H9 (cell line): Measurements from ENCODE around the gene OR6B1. TPM values are rescaled to one million over a fixed set of nuclear protein-coding genes. Genes with fewer than 3 reads are reported as not detected.

Source experiments
- DNase-seq: peaks from one replicate; pipeline ENCODE4 v3.0.0-alpha.2; 2017
- H2AFZ ChIP-seq: one replicate; pipeline ENCODE4 v1.6.1; 2013; ENCODE audit warnings: mild to moderate bottlenecking, low read length, control low read depth, moderate library complexity
- H2AK5ac ChIP-seq: 2 replicates; pipeline ENCODE4 v1.6.1; 2013; ENCODE audit warnings: low read length, control low read depth, mixed read lengths; ENCODE audit not compliant: insufficient read length
- H2BK120ac ChIP-seq: one replicate; pipeline ENCODE4 v1.6.1; 2013; ENCODE audit warnings: low read depth, mild to moderate bottlenecking, low read length, control low read depth, inconsistent platforms; ENCODE audit not compliant: poor library complexity, severe bottlenecking
- H2BK12ac ChIP-seq: 2 replicates; pipeline ENCODE4 v1.6.1; 2013; ENCODE audit warnings: low read length, control low read depth, mixed read lengths, low read depth; ENCODE audit not compliant: insufficient read length
- H2BK15ac ChIP-seq: 2 replicates; pipeline ENCODE4 v1.6.1; 2013; ENCODE audit warnings: low read depth, low read length, control low read depth
- H2BK20ac ChIP-seq: one replicate; pipeline ENCODE4 v1.6.1; 2013; ENCODE audit warnings: low read depth, mild to moderate bottlenecking, low read length, control low read depth, inconsistent platforms; ENCODE audit not compliant: poor library complexity, severe bottlenecking
- H2BK5ac ChIP-seq: 2 replicates; pipeline ENCODE4 v1.6.1; 2013; ENCODE audit warnings: low read length, control low read depth, mixed read lengths; ENCODE audit not compliant: insufficient read length
- H3K14ac ChIP-seq: 2 replicates; pipeline ENCODE4 v1.6.1; 2013; ENCODE audit warnings: low read length, control low read depth; ENCODE audit not compliant: insufficient read depth
- H3K18ac ChIP-seq: 2 replicates; pipeline ENCODE4 v1.6.1; 2013; ENCODE audit warnings: low read depth, mild to moderate bottlenecking, mixed read lengths, low read length, control low read depth; ENCODE audit not compliant: insufficient read length
- H3K23ac ChIP-seq: 2 replicates; pipeline ENCODE4 v1.6.1; 2013; ENCODE audit warnings: low read length, control low read depth, mixed read lengths, low read depth; ENCODE audit not compliant: insufficient read length
- H3K23me2 ChIP-seq: 2 replicates; pipeline ENCODE4 v1.6.1; 2013; ENCODE audit warnings: low read depth, mild to moderate bottlenecking, mixed read lengths, low read length, control low read depth; ENCODE audit not compliant: insufficient read length, poor library complexity, severe bottlenecking
- H3K27ac ChIP-seq: 2 replicates; pipeline ENCODE4 v1.5.1; 2013; ENCODE audit warnings: low read length, control low read depth, mixed read lengths, low read depth; ENCODE audit not compliant: insufficient read length
- H3K27me3 ChIP-seq: 2 replicates; pipeline ENCODE4 v1.6.1; 2013; ENCODE audit warnings: low read length, control low read depth, inconsistent platforms; ENCODE audit not compliant: insufficient read depth
- H3K4ac ChIP-seq: 2 replicates; pipeline ENCODE4 v1.6.1; 2013; ENCODE audit warnings: low read depth, mild to moderate bottlenecking, control low read depth, inconsistent platforms, low read length, moderate library complexity
- H3K4me1 ChIP-seq: 2 replicates; pipeline ENCODE4 v1.6.1; 2013; ENCODE audit warnings: low read length, control low read depth, inconsistent platforms; ENCODE audit not compliant: insufficient read depth
- H3K4me2 ChIP-seq: 2 replicates; pipeline ENCODE4 v1.6.1; 2013; ENCODE audit warnings: low read length, control low read depth, mixed read lengths; ENCODE audit not compliant: insufficient read length, insufficient read depth
- H3K56ac ChIP-seq: 2 replicates; pipeline ENCODE4 v1.6.1; 2013; ENCODE audit warnings: low read depth, mild to moderate bottlenecking, mixed read lengths, low read length, control low read depth; ENCODE audit not compliant: insufficient read length
- H3K79me1 ChIP-seq: 2 replicates; pipeline ENCODE4 v1.6.1; 2013; ENCODE audit warnings: low read depth, mild to moderate bottlenecking, moderate library complexity, low read length, control low read depth, inconsistent platforms; ENCODE audit not compliant: insufficient read depth, poor library complexity, severe bottlenecking
- H3K79me2 ChIP-seq: 2 replicates; pipeline ENCODE4 v1.6.1; 2013; ENCODE audit warnings: low read length, control low read depth, inconsistent platforms; ENCODE audit not compliant: insufficient read depth
- H3K9ac ChIP-seq: 2 replicates; pipeline ENCODE4 v1.6.1; 2013; ENCODE audit warnings: low read length, control low read depth, mixed read lengths; ENCODE audit not compliant: insufficient read length; ENCODE audit errors: extremely low read depth
- H3K9me3 ChIP-seq: one replicate; pipeline ENCODE4 v1.6.1; 2013; ENCODE audit warnings: low read depth, low read length, inconsistent platforms; ENCODE audit not compliant: control insufficient read depth
- H3T11ph ChIP-seq: one replicate; pipeline ENCODE4 v1.6.1; 2013; ENCODE audit warnings: mild to moderate bottlenecking, low read length, control low read depth, inconsistent platforms
- H4K20me1 ChIP-seq: one replicate; pipeline ENCODE4 v1.6.1; 2013; ENCODE audit not compliant: control insufficient read depth, insufficient read length, insufficient read depth
- H4K5ac ChIP-seq: 2 replicates; pipeline ENCODE4 v1.6.1; 2013; ENCODE audit warnings: low read depth, mild to moderate bottlenecking, mixed read lengths, low read length, control low read depth; ENCODE audit not compliant: insufficient read length
- H4K8ac ChIP-seq: replicated peaks from 2 replicates; pipeline ENCODE4 v1.6.1; 2013; ENCODE audit warnings: low read length, control low read depth, mixed read lengths, low read depth; ENCODE audit not compliant: insufficient read length
- H4K91ac ChIP-seq: 2 replicates; pipeline ENCODE4 v1.6.1; 2013; ENCODE audit warnings: low read depth, mild to moderate bottlenecking, moderate library complexity, mixed read lengths, low read length, control low read depth; ENCODE audit not compliant: insufficient read length
- H3K27ac Mint-ChIP-seq, 3 experiments: 2 replicates in 2 of 3; 3 replicates in 1 of 3; pipeline ENCODE4 v1.8.0; 2020 to 2021; ENCODE audit warnings: mixed read lengths in 3 of 3, mild to moderate bottlenecking in 1 of 3, moderate library complexity in 1 of 3
- H3K27me3 Mint-ChIP-seq: 2 replicates; pipeline ENCODE4 v1.8.0; 2021; ENCODE audit warnings: low read depth, mild to moderate bottlenecking, moderate library complexity, mixed read lengths
- H3K36me3 Mint-ChIP-seq, 3 experiments: 2 replicates in 2 of 3; 3 replicates in 1 of 3; pipeline ENCODE4 v1.8.0; 2020 to 2021; ENCODE audit warnings: low read depth in 3 of 3, mixed read lengths in 3 of 3; ENCODE audit not compliant: insufficient read depth in 1 of 3
- H3K4me1 Mint-ChIP-seq, 2 experiments: 2 replicates each; pipeline ENCODE4 v1.8.0; 2020; ENCODE audit warnings: mixed read lengths in 2 of 2
- H3K4me3 Mint-ChIP-seq, 2 experiments: 2 replicates in 1 of 2; 3 replicates in 1 of 2; pipeline ENCODE4 v1.8.0; 2020 to 2021; ENCODE audit warnings: mild to moderate bottlenecking in 2 of 2, mixed read lengths in 2 of 2, moderate library complexity in 1 of 2
- H3K9me3 Mint-ChIP-seq, 2 experiments: 2 replicates in 1 of 2; 3 replicates in 1 of 2; pipeline ENCODE4 v1.8.0; 2020; ENCODE audit warnings: mild to moderate bottlenecking in 2 of 2, mixed read lengths in 2 of 2, moderate library complexity in 1 of 2
- WGBS: extraction: QIAGEN DNeasy Blood & Tissue Kit; methylation state at CpG from one replicate; pipeline ENCODE4 v1.1.7; 2013; ENCODE audit warnings: missing lambda C conversion rate, low lambda C conversion rate, mixed read lengths; ENCODE audit not compliant: insufficient read length; ENCODE audit errors: extremely low coverage; 5-methylcytosine and 5-hydroxymethylcytosine counted together
- total RNA-seq: library from RNA; stranded (reverse); gene quantifications from 2 replicates; pipeline ENCODE4 v1.2.1, GENCODE V29; 2021
- TF ChIP-seq, protein P1 (sequence below): fragments of 200-600 bp; sonication (generic); conservative IDR thresholded peaks from 3 replicates; pipeline ENCODE4 v1.8.0; 2021; ENCODE audit warnings: antibody characterized with exemption, mild to moderate bottlenecking

Gene OR6B1
- total RNA-seq, 1 experiment from 2014 or later, result not detected

DNA sequence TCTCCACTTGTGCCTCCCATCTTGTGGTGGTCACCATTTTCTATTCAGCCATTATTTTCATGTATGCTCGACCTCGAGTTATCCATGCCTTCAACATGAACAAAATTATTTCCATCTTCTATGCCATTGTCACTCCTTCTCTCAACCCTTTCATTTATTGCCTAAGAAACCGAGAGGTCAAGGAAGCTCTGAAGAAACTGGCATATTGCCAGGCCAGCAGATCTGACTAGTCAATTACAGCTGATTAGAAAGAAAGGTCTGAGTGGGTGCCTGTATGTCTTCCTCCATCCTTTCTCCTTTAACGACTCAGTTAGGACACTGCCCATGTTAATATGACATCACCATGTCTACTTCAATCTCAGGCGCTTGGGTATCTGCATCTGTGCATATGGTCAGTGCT is 4.6 kb downstream of the OR6B1 start:
- Histone ChIP-seq H3K27me3 (no peaks in the 10 kb centered on the region), H2BK12ac (no peak overlapping the region), H3K14ac (no peak overlapping the region), H3K79me1 (no peaks in the 10 kb centered on the region), H4K91ac (no peak overlapping the region), H2BK20ac (no peak overlapping the region), H4K8ac (no peak overlapping the region), H4K5ac (no peak overlapping the region), H2BK5ac (no peak overlapping the region), H3K27ac (no peak overlapping the region), H2AK5ac (no peak overlapping the region), H2BK120ac (no peak overlapping the region), H3K23ac (no peak overlapping the region), H3K4me1 (no peaks in the 10 kb centered on the region), H3K4me2 (no peak overlapping the region), H3T11ph (no peak overlapping the region), H2AFZ (no peak overlapping the region), H3K56ac (no peak overlapping the region), H2BK15ac (no peak overlapping the region), H3K4ac (no peak overlapping the region), H4K20me1 (no peaks in the 10 kb centered on the region), H3K9ac (no peak overlapping the region), H3K9me3 (peaks cover 11% of the 10 kb centered on the region), H3K23me2 (no peaks in the 10 kb centered on the region), H3K18ac (no peak overlapping the region), H3K79me2 (no peaks in the 10 kb centered on the region)
- Mint-ChIP-seq H3K36me3 (peaks cover 9 to 18% (median 15%) of the 10 kb centered on the region in 3 experiments), H3K27ac (no peak overlapping the region), H3K4me1 (no peaks in the 10 kb centered on the region), H3K9me3 (peaks cover 17 to 20% of the 10 kb centered on the region in 2 experiments), H3K4me3 (no peak overlapping the region), H3K27me3 (peaks cover 3% of the 10 kb centered on the region)
- DNase-seq, result no peak
- TF ChIP-seq, protein P1, sequence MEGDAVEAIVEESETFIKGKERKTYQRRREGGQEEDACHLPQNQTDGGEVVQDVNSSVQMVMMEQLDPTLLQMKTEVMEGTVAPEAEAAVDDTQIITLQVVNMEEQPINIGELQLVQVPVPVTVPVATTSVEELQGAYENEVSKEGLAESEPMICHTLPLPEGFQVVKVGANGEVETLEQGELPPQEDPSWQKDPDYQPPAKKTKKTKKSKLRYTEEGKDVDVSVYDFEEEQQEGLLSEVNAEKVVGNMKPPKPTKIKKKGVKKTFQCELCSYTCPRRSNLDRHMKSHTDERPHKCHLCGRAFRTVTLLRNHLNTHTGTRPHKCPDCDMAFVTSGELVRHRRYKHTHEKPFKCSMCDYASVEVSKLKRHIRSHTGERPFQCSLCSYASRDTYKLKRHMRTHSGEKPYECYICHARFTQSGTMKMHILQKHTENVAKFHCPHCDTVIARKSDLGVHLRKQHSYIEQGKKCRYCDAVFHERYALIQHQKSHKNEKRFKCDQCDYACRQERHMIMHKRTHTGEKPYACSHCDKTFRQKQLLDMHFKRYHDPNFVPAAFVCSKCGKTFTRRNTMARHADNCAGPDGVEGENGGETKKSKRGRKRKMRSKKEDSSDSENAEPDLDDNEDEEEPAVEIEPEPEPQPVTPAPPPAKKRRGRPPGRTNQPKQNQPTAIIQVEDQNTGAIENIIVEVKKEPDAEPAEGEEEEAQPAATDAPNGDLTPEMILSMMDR, result no peak
- WGBS, result no CpG with 5 or more reads among the region's 5 CpGs
